Activated CD4-positive, alpha-beta T cell treated with anti-CD3 and anti-CD28 coated beads for 48 hours (primary cell): ENCODE results near the gene R3HDM2.
A peak's percentile ranks its signal among the peaks of the same experiment; 100 is the strongest.

Experiments used
- DNase-seq: peaks from one replicate; pipeline ENCODE4 v3.0.0-alpha.2; 2020

Gene R3HDM2

DNA sequence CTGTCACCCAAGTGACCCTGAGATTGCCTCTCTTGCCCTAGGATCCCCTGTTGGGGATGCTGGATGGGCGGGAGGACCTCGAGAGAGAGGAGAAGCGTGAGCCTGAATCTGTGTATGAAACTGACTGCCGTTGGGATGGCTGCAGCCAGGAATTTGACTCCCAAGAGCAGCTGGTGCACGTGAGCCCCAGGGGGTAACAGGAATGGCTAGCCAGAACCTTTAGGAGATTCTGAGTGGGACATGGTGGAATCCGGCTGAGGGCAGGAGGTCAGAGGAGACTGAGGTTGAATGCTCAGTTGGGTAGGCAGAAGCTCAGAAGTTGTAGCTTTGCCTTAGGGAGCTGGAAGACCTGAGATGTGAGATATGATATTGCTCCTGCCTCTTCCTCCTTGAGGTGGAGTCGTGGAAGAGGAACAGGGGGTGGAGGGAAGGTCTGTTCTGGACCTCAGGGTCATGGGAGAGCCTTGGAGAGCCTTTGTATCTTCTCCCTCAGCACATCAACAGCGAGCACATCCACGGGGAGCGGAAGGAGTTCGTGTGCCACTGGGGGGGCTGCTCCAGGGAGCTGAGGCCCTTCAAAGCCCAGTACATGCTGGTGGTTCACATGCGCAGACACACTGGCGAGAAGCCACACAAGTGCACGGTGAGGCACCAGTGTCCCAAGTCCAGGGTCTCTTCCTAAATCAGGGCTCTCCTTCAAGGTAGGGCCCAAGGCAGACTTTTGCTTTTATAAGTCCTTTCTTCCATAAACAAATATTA, 35.1 kb upstream of the R3HDM2 start:
- no peak for DNase-seq

DNA sequence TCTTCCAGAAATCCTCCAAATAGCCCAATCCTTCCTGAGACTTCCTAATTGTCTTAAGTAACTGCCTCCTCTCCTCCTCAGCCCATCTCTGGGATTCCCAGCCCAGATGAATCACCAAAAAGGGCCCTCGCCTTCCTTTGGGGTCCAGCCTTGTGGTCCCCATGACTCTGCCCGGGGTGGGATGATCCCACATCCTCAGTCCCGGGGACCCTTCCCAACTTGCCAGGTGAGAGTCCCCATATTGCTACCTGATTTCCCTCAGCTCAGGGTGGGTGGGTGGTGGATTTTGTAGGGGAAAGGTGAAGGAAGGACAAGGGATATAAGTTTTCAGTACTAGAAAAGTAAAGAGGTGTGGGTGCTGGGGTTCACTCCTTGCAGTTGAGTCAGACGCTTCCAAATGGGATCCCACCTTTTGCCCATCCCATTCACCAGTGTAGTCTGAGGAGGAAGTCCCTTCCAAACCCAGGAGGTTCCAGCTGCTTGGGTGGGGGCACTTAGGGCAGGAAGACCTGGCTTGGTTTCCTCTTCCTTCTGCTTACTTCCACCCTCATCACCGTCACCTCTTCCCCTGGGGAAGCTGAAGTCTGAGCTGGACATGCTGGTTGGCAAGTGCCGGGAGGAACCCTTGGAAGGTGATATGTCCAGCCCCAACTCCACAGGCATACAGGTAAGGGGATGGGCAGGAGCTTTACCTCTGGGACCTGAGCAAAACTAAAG, 34.3 kb upstream of the R3HDM2 start:
- no peak for DNase-seq

DNA sequence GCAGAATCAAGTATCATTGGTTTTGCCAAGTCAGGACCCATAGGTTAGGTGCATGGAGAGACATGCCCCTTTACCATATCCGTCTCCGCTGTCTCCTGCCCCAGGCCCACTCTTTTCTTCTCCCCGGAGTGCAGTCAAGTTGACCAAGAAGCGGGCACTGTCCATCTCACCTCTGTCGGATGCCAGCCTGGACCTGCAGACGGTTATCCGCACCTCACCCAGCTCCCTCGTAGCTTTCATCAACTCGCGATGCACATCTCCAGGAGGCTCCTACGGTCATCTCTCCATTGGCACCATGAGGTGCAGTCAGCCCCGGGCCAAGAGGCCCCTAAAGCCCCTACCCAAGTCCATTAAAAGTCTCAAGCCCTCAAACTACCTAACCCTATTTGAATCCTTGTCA, 33.7 kb upstream of the R3HDM2 start:
- no peak for DNase-seq

DNA sequence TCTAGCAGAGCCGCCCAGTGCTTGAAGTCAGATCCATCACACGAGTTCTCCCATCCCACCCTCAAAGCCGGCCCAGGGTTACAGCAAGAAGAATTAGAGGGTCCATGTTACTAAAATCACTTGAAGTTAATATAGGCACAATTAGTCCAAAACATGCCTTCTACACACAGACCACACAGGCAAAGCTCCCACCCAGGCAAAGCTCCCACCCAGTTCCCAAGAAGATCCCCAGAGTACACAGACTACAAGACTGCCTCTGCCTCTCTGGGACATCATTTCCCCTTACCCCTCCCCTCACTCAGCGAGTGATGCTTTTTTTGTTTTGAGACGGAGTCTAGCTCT, 32.0 kb upstream of the R3HDM2 start:
- DNase-seq: no peak

DNA sequence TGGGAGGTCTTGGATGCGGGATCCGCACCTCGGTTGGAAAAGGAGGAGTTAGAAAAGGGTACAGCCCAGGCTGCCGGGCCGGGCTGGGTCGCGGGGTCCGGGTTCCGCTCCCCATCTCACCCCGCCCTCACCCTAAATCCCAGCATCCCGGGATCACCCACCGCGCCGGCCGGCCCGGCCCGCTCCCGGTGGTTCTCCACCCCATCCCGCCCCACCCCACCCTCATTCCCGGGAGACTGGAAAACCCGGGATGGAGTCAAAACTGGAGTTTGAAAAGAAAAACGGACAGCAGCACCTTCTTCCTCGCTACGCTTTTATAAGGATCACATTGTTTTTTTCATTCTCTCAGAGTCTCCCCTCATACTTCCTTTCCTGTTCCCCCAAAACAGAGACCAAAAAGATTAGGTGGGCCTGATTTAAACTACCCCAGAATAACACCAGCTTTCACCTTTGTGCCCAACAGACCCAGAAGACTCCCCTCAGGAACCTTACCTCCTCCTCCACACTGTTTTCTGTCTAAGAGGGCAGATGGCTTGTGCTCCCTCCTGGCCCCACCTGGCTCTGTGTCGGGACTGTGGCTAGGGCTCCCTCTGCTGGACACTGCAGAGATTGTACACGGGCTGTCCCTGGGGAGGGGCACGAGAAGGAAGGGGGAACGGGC, 31.5 kb upstream of the R3HDM2 start:
- DNase-seq: peak; percentile 95

DNA sequence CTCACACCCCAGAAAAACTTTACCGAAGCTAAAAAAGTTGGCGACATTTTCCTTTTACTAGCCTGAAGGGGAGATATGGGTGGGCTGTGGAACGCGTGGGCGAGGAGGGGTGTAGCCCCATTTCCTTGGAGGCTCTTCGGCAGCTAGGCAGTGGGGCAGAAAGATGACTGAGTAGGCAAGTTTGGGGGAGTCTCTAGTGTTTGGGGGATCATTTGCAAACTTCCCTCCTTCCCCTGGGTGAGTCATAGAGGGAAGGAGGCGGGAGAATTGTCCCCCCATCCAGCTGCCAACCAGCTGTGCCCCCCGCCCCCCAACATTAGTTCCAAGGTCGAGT, 31.0 kb upstream of the R3HDM2 start:
- no peak for DNase-seq

DNA sequence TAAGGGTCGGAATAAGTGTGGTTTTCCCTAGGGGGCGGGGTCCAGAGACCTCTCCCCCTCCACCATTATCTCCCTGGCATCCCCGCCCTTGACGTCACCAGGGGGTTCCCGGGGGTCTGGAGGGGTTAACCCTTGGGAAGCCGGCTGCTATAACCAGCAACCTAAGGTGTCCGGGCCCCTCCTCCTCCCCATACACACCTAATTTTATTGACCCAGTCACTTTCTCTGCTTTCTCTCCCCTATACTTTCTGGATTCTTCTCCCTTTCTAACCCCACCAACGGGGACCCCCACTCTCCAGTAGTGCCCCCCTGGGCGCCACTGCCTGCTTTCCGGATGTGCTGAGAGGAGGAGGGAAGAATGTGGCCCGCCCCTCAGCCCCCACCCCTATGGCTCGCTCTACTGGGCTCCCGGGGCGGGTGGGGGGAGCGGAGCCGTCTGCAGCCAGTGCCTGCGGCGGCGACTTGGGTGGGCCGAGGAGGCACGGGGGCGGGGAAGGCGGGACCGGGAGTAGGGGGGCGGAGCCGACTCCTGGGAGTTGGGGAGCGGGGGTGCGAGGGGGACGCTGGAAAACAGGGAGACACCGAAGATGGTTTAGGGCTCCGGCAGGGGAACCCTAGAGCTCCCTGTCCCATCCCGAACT, 30.6 kb upstream of the R3HDM2 start:
- peak; percentile 35 for DNase-seq

DNA sequence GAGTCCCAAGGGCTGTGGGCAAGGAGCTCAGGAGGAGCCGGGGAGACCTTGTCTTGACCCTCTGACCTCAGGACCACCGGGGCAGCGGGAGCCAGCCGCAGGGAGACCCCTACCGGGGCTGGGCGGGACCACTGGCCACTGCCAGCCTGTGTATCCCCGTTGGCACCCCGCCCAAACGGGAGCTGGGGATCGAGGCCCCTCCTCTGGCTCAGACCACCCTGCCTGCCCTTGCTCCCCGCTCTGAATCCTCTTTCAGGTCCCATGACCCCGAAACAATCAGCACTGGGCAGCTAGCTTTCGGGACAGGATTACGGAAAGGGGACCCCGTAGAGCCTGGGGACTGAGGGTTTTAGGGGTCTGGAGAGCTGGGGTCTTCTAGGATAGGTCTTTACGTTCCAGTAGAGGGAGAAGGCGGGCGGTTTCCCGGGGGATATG, 30.0 kb upstream of the R3HDM2 start:
- no peak for DNase-seq

DNA sequence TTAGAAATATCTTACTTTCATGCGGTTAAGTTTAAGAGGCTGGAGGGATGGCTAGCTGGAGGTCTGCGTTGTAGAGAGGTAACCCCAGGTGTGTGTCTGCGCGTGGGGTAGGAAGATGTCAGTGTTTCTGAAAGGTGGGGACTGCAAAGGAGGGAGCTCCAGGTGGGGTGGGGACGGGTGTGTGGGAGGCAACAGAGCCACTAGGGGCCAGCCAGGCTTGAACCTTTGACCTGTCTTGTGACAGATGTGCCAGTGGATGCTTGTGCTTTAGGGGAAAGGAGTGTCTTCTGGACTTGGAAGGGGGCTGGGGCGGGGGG, 29.6 kb upstream of the R3HDM2 start:
- DNase-seq: peak; percentile 35

DNA sequence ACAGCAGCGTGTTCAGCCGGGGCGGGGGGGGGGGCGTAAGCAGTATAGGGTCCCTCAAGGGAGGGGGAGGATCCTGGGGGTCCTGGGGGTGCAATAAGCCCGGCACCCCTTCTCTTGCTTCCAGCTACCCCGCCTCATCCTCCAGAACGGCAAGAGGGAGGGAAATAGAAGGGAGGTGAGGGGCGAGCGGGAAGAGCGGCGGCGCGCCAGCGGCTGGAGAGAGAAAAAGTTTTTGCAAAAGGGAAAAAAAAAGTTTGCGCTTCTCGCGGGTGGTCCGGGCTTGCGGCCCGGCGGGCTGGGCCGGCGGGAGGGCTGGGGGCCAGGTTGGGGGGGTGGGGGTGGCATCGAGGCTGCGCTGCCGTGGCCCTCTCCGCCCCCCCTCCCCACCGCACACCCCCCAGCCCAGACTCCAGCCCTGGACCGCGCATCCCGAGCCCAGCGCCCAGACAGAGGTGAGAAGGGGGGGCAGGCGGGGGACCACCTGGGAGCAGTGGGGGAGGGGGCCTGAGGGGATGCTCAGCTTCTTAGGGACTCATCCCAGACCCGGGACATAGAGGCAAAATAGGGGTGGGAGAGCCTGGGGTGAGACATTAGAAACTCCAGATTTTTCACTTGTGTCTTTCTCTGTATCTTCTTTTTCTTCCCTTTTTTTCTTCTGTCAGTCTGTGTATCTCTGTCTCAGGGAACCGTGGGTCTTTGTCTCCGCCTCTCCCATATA, 29.1 kb upstream of the R3HDM2 start, which contains the start of gene GLI1:
TSS of gene GLI1 (plus strand) at position 36 of the 718 bp plus-strand sequence. CDS start 3,907 bp downstream, outside the sequence.
- no peak for DNase-seq

DNA sequence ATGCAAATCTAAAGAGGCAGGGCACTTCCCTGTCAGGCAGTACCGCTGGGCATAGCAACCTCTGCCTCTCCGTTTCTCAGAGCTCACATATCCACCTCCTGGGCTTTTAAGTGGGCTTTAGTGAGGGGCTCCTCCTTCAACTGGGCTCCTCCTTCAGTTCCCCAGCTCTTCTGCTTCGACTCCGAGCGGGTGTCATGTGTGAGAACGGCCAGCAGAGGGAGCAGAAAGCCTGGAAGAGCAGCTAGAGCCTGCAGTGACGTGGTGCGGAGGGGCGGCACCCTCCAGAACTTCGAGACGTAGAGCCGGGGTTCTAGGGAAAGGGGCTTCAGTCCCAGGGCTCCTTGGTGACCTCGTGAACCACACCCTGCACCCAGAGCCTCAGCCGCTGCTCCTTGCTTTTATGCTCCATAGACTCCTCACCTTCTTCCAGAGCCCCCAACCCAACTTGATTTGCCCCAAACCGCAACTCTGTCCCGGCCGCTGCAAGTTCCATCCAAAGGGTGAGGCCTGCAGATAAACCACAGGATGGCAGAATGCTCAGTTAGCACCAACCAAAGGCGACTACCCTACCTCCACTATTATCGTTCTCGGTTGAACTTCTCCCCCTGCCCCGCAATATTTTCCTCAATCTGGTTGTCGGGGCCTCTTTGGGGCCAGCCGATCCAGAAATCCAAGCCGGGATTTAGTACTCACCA, 28.4 kb upstream of the R3HDM2 start:
- peak; percentile 98 for DNase-seq

DNA sequence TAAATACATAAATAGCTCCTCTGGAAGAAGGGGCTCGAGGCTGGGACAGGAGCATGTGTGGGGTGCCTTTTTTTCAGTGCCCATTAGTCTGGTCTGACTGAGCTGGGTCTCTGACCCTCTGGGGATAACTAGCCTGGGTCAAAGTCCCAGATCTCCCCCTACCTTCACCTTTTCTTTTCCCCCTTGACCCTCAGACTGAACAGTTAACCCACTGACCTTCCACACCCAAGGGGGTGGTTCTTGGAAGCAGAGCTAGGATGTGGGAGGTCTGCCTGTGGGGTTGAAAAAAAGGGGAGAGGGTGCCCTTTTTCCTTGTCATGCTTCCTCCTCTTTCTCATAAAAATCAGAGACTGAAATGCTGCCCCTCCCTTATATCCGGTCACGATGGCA, 27.8 kb upstream of the R3HDM2 start:
- DNase-seq: no peak

DNA sequence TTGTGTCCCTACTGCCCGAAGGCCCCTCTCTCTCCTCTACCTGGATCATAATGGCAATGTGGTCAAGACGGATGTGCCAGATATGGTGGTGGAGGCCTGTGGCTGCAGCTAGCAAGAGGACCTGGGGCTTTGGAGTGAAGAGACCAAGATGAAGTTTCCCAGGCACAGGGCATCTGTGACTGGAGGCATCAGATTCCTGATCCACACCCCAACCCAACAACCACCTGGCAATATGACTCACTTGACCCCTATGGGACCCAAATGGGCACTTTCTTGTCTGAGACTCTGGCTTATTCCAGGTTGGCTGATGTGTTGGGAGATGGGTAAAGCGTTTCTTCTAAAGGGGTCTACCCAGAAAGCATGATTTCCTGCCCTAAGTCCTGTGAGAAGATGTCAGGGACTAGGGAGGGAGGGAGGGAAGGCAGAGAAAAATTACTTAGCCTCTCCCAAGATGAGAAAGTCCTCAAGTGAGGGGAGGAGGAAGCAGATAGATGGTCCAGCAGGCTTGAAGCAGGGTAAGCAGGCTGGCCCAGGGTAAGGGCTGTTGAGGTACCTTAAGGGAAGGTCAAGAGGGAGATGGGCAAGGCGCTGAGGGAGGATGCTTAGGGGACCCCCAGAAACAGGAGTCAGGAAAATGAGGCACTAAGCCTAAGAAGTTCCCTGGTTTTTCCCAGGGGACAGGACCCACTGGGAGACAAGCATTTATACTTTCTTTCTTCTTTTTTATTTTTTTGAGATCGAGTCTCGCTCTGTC, 26.1 kb upstream of the R3HDM2 start:
- no peak for DNase-seq

DNA sequence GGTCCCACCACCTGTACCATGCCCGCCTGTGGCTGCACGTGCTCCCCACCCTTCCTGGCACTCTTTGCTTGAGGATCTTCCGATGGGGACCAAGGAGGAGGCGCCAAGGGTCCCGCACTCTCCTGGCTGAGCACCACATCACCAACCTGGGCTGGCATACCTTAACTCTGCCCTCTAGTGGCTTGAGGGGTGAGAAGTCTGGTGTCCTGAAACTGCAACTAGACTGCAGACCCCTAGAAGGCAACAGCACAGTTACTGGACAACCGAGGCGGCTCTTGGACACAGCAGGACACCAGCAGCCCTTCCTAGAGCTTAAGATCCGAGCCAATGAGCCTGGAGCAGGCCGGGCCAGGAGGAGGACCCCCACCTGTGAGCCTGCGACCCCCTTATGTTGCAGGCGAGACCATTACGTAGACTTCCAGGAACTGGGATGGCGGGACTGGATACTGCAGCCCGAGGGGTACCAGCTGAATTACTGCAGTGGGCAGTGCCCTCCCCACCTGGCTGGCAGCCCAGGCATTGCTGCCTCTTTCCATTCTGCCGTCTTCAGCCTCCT, 25.4 kb upstream of the R3HDM2 start:
- DNase-seq: peak; percentile 66

DNA sequence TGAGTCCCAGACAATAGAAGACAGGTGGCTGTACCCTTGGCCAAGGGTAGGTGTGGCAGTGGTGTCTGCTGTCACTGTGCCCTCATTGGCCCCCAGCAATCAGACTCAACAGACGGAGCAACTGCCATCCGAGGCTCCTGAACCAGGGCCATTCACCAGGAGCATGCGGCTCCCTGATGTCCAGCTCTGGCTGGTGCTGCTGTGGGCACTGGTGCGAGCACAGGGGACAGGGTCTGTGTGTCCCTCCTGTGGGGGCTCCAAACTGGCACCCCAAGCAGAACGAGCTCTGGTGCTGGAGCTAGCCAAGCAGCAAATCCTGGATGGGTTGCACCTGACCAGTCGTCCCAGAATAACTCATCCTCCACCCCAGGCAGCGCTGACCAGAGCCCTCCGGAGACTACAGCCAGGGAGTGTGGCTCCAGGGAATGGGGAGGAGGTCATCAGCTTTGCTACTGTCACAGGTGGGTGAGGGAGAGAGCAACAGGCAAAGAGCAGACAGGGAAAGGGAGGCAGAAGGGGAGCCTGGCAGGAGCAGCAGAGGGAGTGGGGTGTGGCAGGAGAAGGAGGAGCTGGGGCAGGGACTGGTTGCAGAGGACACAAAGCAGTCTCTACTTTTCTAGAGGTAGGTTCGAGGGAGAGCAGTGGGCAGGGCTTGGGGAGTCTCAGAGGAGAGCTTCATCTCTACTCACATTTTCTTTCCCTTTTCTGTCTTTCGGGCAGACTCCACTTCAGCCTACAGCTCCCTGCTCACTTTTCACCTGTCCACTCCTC, 24.7 kb upstream of the R3HDM2 start:
- DNase-seq: no peak

DNA sequence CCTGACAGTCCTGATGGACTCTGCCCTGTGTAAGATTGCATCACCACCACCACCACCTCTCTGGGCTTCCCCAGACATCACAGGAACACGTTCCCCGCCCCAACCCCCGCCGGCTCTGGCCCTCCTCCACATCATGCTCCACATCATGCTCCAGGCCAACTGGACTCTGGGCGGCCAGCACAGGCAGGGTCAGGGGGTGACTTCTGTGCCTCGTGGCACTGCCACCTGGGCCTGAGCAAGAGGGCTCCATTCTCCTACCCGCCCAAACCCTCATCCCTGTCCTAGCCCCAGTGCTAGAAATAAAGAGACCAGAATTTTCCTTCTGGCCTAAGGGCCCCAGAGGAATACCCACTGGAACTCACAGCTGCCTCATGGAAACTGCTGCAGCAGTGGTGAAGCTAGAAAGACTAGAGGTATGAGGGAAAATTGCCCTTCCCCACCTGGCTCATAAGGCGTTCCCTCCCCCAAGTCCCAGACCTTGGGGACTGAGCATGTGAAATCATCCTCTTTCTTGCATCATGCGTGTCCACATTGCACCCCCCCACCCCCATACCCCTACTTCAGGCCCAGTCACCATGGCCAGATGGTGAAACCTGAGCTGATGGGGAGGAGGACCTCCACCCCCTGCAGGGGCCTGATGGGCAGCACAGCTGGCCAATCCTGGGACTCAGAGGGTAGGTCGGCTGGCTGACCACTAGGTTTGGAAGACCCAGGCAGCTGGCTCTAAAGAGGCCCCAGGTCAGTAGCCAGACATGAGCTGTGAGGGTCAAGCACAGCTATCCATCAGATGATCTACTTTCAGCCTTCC, 23.9 kb upstream of the R3HDM2 start, which contains the start of gene INHBE:
TSS of gene INHBE (plus strand) at position 742 of the 808 bp plus-strand sequence. CDS start 230 bp downstream, outside the sequence.
- DNase-seq: no peak

DNA sequence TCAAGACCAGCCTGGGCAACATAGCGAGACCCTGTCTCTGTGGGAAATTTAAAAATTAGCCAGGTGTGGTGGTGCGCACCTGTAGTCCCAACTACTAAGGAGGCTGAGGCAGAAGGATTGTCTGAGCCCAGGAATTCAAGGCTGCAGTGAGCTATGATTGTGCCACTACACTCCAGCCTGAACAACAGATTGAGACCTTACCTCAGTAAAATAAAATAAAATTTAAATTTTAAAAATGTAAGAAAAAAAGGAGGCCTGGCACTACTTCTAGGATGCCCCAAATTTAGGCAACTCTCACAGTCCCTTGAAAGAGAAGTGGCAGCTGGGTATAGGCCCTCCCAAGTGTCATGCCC, 23.3 kb upstream of the R3HDM2 start:
- no peak for DNase-seq

DNA sequence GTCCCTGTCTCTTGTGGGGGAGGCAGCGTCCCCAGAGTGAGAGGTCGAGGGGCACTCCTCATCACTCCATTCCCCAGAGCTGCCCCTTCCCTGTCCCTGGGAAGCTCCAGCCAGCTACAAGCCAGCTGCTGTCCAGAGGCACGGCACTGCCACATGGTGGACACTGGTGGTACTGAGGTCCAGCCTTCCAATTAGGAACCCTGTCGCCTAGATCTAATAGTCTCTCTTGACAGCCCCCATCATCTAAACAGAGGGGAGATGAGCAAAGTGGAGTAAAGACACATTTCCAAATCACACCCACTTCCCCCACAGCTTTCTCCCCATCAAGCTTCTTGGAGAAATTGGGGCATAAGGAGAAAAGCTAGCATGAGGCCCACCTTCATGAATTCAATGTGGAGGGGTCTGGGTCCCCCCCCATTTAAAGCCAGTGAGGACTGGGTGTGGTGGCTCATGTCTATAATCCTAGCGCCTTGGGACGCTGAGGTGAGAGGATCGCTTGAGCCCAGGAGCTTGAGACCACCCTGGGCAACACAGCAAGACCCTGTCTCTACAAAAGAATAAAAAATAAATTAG, 22.2 kb upstream of the R3HDM2 start:
- DNase-seq: peak; percentile 78
